GM12801 (cell line): ENCODE data around the gene TMEM51.

Experiments used
- CTCF ChIP-seq: IDR thresholded peaks from one replicate; pipeline ENCODE4 v1.5.1; 2011; ENCODE audit warnings: control low read depth; ENCODE audit not compliant: insufficient read length; ENCODE audit errors: extremely low read depth

The TMEM51 gene

GRCh38 chr1:15197591-15198447, 44.3 kb downstream of the TMEM51 start:
- no peak for TF ChIP-seq CTCF

- TF ChIP-seq CTCF = no peak
These were observed 45.1 kb downstream of the TMEM51 start for GRCh38 chr1:15198684-15199083.

GRCh38 chr1:15201221-15201620, 47.7 kb downstream of the TMEM51 start:
- TF ChIP-seq CTCF = no peak

GRCh38 chr1:15201849-15202551, 48.5 kb downstream of the TMEM51 start:
- TF ChIP-seq CTCF = no peak

- TF ChIP-seq CTCF = no peak
These were observed 51.4 kb downstream of the TMEM51 start for GRCh38 chr1:15204931-15205330.

GRCh38 chr1:15205586-15206346, 52.2 kb downstream of the TMEM51 start:
- TF ChIP-seq CTCF = no peak

- TF ChIP-seq CTCF = no peak
These were observed 53.0 kb downstream of the TMEM51 start for GRCh38 chr1:15206418-15207030.
